Measurements from ENCODE around the gene LPCAT2.

DNA sequence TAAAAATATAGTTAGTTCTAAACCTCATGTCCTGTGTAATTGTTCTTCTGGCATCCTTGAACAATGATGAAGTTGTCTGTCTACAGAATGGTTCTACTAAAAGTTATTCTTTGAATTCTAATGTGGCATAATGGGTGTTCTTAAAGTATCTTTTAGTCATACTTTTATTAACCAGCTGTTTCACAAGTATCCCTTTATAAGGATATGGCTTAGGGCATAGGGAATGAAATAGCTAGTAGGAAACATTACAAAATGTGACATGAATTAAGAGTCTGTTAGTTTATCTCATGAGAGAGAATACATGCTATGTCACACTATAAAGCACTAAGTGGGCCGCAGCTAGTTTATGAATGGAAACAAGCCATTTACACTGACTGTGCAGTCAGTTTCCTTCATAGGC is 31.3 kb downstream of the LPCAT2 start:
- TF ChIP-seq EZH2 (IDR thresholded peaks at IDR 0.05; ENCODE audit: insufficient read depth, low read length) = no peak
- no peak for TF ChIP-seq CTCF (IDR thresholded peaks at IDR 0.05; ENCODE audit: insufficient read depth, low read depth, low read length)
